GM18517 (cell line): ENCODE results near the gene LMTK3.
"Not testable (repeated sequence)": the region's sequence is repeated elsewhere in the genome, so short reads cannot be mapped to it uniquely, and the experiment has no call there.

Source experiments
- ATAC-seq: cut with Tn5 transposase; IDR thresholded peaks from one replicate; pipeline ENCODE4 v1.9.1; 2021; ENCODE audit warnings: mild to moderate bottlenecking, moderate library complexity; ENCODE audit not compliant: unreplicated experiment

Gene LMTK3

GRCh38 chr19:48489608-48490216 lies 21.9 kb downstream of the LMTK3 start:
- ATAC-seq, result no peak

- not testable (repeated sequence) for ATAC-seq
Observed at GRCh38 chr19:48488478-48488877, 23.2 kb downstream of the LMTK3 start.

- ATAC-seq, result no peak
Observed at GRCh38 chr19:48487948-48488347, 23.7 kb downstream of the LMTK3 start.

GRCh38 chr19:48487544-48487943 lies 24.1 kb downstream of the LMTK3 start:
- ATAC-seq, result no peak

- ATAC-seq, result not testable (repeated sequence)
Observed at GRCh38 chr19:48486706-48487105, 24.9 kb downstream of the LMTK3 start.

- ATAC-seq, result no peak
Observed at GRCh38 chr19:48484931-48485612, 26.6 kb downstream of the LMTK3 start.

GRCh38 chr19:48484247-48484893 lies 27.3 kb downstream of the LMTK3 start:
- no peak for ATAC-seq

GRCh38 chr19:48483301-48483700 lies 28.3 kb downstream of the LMTK3 start:
- ATAC-seq, result no peak

GRCh38 chr19:48481846-48482639 lies 29.6 kb downstream of the LMTK3 start:
- ATAC-seq, result no peak

- no peak for ATAC-seq
Observed at GRCh38 chr19:48480558-48481500, 30.8 kb downstream of the LMTK3 start.

GRCh38 chr19:48480183-48480557 lies 31.5 kb downstream of the LMTK3 start:
- no peak for ATAC-seq

GRCh38 chr19:48479686-48480085 lies 31.9 kb downstream of the LMTK3 start:
- ATAC-seq, result no peak

GRCh38 chr19:48478339-48479256 lies 33.0 kb downstream of the LMTK3 start:
- ATAC-seq, result no peak

GRCh38 chr19:48477698-48478338 lies 33.8 kb downstream of the LMTK3 start:
- ATAC-seq, result no peak

GRCh38 chr19:48477067-48477685 lies 34.5 kb downstream of the LMTK3 start:
- ATAC-seq, result no peak

- no peak for ATAC-seq
Observed at GRCh38 chr19:48476176-48476575, 35.5 kb downstream of the LMTK3 start.

- no peak for ATAC-seq
Observed at GRCh38 chr19:48475369-48476068, 36.1 kb downstream of the LMTK3 start.

- ATAC-seq, result no peak
Observed at GRCh38 chr19:48474084-48474592, 37.5 kb downstream of the LMTK3 start.
